ENCODE data around the gene SCLY. TPM values are rescaled to one million over a fixed set of nuclear protein-coding genes. Genes with fewer than 3 reads are reported as not detected.

Gene SCLY
- polyA plus RNA-seq, 1 of the 3 experiments (the other 2 are of a cell fraction) = 20.9 TPM

DNA sequence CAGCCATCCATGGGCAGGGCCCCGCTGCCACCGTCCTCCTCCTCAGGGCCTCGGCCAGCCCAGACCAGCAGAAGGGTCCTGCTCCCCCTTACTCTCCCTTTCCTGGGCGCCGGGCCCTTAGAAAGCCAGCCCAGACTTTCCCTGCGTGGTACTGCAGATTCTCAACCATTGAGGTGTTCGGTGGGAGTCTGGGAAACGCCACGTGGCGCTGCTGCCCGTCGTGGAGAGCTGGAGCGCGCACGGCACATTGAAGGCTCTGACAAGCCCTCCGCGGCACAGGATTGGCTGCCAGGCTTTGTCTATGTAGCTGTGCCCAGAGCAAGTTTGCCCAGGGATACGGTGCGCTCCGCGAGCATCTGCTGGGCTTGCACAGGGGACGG lies 67.2 kb downstream of the SCLY start:
- ChIA-PET CTCF (no interaction called here), POLR2A (no interaction called here)
- no peaks in the 10 kb centered on the region for H3K79me2 ChIP-seq (ENCODE audit: insufficient read depth)
- TF ChIP-seq SMC3 (IDR thresholded peaks at IDR 0.05; ENCODE audit: low read depth, low read length) (no peak), GABPA (IDR thresholded peaks at IDR 0.05; ENCODE audit: low read depth) (no peak)
- H3K27ac ChIP-seq (ENCODE audit: low read depth in 2 of 2, low read length in 1 of 2) = no peak overlapping the region
- no peaks in the 10 kb centered on the region for H3K36me3 ChIP-seq (replicated peaks in 1 of 2; ENCODE audit: control insufficient read depth in 1 of 2, insufficient read depth in 2 of 2, low read length in 1 of 2)
- no peaks in the 10 kb centered on the region for H3K27me3 ChIP-seq (ENCODE audit: insufficient read depth)
- H3K9me3 ChIP-seq = no peaks in the 10 kb centered on the region
- H3F3A ChIP-seq (replicated peaks; ENCODE audit: insufficient read depth) = no peaks in the 10 kb centered on the region
- H3K9me2 ChIP-seq = no peaks in the 10 kb centered on the region
- no peak for DNase-seq
- H3K4me1 ChIP-seq (ENCODE audit: control insufficient read depth in 1 of 2, insufficient read depth in 2 of 2, low read depth in 1 of 2, low read length in 1 of 2) = no peaks in the 10 kb centered on the region
- no peak overlapping the region for H2AFZ ChIP-seq (ENCODE audit: low read depth)
- 89% methylated on average over 17 of the region's 22 CpGs for WGBS (ENCODE audit: low lambda C conversion rate)
- no peak overlapping the region for H3K9ac ChIP-seq
- H3K4me2 ChIP-seq = no peak overlapping the region
- H3K4me3 ChIP-seq (ENCODE audit: low read depth in 2 of 2, low read length in 1 of 2) = no peak overlapping the region
- H4K20me1 ChIP-seq (ENCODE audit: insufficient read depth) = no peaks in the 10 kb centered on the region

DNA sequence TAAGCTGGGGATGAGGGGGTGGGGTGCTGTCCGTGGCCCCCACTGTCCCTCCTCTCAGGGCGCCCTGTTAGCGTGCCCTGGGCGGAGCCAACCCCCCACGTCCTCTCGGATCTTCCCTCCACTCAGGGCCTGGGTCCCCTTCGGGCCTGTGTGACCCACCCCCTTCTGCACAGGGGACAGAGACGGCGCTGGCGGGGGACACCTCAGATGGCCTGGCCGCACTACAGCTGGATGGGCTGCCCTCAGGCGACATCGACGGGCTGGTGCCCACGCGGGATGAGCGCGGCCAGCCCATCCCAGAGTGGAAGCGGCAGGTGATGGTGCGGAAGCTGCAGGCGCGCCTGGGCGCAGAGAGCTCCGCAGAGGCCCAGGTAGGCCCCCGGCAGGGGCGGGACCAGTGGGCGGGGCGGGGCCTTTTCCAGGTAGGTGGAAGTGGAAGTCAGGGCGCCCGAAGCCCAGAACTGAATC lies 67.8 kb downstream of the SCLY start:
- H3K4me3 ChIP-seq (ENCODE audit: low read depth in 2 of 2, low read length in 1 of 2) = no peak overlapping the region
- DNase-seq = no peak
- WGBS (ENCODE audit: low lambda C conversion rate) = 85% methylated on average over 30 of the region's 30 CpGs
- no peaks in the 10 kb centered on the region for H3K9me2 ChIP-seq
- no peaks in the 10 kb centered on the region for H3K4me1 ChIP-seq (ENCODE audit: control insufficient read depth in 1 of 2, insufficient read depth in 2 of 2, low read depth in 1 of 2, low read length in 1 of 2)
- H3K9ac ChIP-seq = no peak overlapping the region
- no peaks in the 10 kb centered on the region for H3K36me3 ChIP-seq (replicated peaks in 1 of 2; ENCODE audit: control insufficient read depth in 1 of 2, insufficient read depth in 2 of 2, low read length in 1 of 2)
- H3K27ac ChIP-seq (ENCODE audit: low read depth in 2 of 2, low read length in 1 of 2) = no peak overlapping the region
- H3K27me3 ChIP-seq (ENCODE audit: insufficient read depth) = no peaks in the 10 kb centered on the region
- CTCF ChIA-PET = no interaction called here
- TF ChIP-seq, protein P1, sequence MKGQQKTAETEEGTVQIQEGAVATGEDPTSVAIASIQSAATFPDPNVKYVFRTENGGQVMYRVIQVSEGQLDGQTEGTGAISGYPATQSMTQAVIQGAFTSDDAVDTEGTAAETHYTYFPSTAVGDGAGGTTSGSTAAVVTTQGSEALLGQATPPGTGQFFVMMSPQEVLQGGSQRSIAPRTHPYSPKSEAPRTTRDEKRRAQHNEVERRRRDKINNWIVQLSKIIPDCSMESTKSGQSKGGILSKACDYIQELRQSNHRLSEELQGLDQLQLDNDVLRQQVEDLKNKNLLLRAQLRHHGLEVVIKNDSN (IDR thresholded peaks at IDR 0.05; ENCODE audit: borderline replicate concordance, low read depth) = no peak
- TF ChIP-seq ELF1 (IDR thresholded peaks at IDR 0.05) (no peak), TCF12 (IDR thresholded peaks at IDR 0.05) (no peak), EZH2phosphoT487 (IDR thresholded peaks at IDR 0.05; ENCODE audit: borderline replicate concordance, low read depth) (no peak), FOXJ3 (CRISPR knock-in tag; IDR thresholded peaks at IDR 0.05) (no peak), RXRA (IDR thresholded peaks at IDR 0.05; ENCODE audit: borderline replicate concordance, low read depth) (no peak), YY1 (IDR thresholded peaks at IDR 0.05; ENCODE audit: low read depth) (no peak), RFX5 (IDR thresholded peaks at IDR 0.05; ENCODE audit: low read length) (no peak), POLR2AphosphoS5 (IDR thresholded peaks at IDR 0.05; ENCODE audit: low read depth, low read length) (no peak), EP300 (IDR thresholded peaks at IDR 0.05; ENCODE audit: borderline replicate concordance in 1 of 2, low read depth in 1 of 2, low read length in 1 of 2) (no peak), NRF1 (IDR thresholded peaks at IDR 0.05; ENCODE audit: low read depth, low read length) (no peak), MXI1 (IDR thresholded peaks at IDR 0.05; ENCODE audit: low read depth, low read length) (no peak), NFIC (IDR thresholded peaks at IDR 0.05; ENCODE audit: borderline replicate concordance) (no peak), RCOR1 (IDR thresholded peaks at IDR 0.05; ENCODE audit: low read length) (no peak), SMC3 (IDR thresholded peaks at IDR 0.05; ENCODE audit: low read depth, low read length) (no peak)
- TF ChIP-seq, protein P2, sequence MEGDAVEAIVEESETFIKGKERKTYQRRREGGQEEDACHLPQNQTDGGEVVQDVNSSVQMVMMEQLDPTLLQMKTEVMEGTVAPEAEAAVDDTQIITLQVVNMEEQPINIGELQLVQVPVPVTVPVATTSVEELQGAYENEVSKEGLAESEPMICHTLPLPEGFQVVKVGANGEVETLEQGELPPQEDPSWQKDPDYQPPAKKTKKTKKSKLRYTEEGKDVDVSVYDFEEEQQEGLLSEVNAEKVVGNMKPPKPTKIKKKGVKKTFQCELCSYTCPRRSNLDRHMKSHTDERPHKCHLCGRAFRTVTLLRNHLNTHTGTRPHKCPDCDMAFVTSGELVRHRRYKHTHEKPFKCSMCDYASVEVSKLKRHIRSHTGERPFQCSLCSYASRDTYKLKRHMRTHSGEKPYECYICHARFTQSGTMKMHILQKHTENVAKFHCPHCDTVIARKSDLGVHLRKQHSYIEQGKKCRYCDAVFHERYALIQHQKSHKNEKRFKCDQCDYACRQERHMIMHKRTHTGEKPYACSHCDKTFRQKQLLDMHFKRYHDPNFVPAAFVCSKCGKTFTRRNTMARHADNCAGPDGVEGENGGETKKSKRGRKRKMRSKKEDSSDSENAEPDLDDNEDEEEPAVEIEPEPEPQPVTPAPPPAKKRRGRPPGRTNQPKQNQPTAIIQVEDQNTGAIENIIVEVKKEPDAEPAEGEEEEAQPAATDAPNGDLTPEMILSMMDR (IDR thresholded peaks at IDR 0.05) = no peak
- TF ChIP-seq, protein P3, sequence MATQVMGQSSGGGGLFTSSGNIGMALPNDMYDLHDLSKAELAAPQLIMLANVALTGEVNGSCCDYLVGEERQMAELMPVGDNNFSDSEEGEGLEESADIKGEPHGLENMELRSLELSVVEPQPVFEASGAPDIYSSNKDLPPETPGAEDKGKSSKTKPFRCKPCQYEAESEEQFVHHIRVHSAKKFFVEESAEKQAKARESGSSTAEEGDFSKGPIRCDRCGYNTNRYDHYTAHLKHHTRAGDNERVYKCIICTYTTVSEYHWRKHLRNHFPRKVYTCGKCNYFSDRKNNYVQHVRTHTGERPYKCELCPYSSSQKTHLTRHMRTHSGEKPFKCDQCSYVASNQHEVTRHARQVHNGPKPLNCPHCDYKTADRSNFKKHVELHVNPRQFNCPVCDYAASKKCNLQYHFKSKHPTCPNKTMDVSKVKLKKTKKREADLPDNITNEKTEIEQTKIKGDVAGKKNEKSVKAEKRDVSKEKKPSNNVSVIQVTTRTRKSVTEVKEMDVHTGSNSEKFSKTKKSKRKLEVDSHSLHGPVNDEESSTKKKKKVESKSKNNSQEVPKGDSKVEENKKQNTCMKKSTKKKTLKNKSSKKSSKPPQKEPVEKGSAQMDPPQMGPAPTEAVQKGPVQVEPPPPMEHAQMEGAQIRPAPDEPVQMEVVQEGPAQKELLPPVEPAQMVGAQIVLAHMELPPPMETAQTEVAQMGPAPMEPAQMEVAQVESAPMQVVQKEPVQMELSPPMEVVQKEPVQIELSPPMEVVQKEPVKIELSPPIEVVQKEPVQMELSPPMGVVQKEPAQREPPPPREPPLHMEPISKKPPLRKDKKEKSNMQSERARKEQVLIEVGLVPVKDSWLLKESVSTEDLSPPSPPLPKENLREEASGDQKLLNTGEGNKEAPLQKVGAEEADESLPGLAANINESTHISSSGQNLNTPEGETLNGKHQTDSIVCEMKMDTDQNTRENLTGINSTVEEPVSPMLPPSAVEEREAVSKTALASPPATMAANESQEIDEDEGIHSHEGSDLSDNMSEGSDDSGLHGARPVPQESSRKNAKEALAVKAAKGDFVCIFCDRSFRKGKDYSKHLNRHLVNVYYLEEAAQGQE (IDR thresholded peaks at IDR 0.05; ENCODE audit: low read depth, low read length) = no peak
- no peaks in the 10 kb centered on the region for H3K9me3 ChIP-seq
- no peaks in the 10 kb centered on the region for H3K79me2 ChIP-seq (ENCODE audit: insufficient read depth)
- POLR2A ChIA-PET = no interaction called here
- no peak overlapping the region for H3K4me2 ChIP-seq
- no peaks in the 10 kb centered on the region for H4K20me1 ChIP-seq (ENCODE audit: insufficient read depth)
- H2AFZ ChIP-seq (ENCODE audit: low read depth) = no peak overlapping the region
- no peaks in the 10 kb centered on the region for H3F3A ChIP-seq (replicated peaks; ENCODE audit: insufficient read depth)

All from SK-N-SH (cell line).